ENCODE data around the gene CCDC12. TPM values are rescaled to one million over a fixed set of nuclear protein-coding genes. Genes with fewer than 3 reads are reported as not detected.
"Not testable (repeated sequence)": the region's sequence is repeated elsewhere in the genome, so short reads cannot be mapped to it uniquely, and the experiment has no call there.

CCDC12 gene
- total RNA-seq, 1 donor from 2014 or later = 25.3 TPM

DNA sequence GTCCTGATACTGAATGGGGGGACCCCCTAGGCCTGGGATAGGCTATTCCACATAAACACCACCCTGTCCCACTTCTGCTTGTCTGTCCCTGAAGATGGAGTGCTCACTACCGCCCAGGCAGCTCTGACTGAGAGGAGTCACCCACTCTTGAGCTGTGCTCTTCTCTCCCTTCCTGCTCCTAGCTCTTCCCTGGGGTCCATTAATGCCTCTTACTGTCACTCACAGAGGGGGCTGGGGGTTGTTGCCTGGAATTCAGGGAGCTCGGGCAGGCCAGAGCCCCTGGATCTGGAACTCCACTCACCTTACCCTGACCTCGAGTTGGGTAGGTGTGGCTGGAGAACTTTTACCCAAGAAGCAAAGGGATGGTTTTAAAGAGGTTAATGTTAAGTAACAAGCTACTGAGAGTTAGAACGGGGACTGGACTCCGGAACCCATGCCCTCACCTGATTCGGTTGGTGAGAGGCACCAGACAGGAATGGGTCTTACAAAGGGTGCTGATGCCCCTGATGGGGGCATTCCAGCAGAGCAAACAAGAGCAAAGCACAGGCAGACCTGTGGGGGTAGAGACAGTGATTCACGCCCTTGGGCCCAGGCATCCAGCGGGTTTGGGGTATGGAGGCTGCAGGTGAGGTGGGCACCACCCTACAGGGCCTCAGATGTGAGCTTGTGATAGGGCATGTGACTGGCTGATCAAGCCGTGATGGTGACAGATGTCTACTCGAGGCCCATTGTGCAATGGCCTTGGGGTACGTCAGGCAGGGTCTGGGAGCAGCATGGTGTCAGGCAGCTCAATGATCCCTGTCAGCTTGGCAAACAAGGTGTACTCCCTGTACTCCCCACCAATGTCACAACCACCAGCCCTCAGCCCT is 8.3 kb upstream of the CCDC12 start:
- DNase-seq (ENCODE audit: low spot score in 2 of 2) = no peak
- no peak for FAIRE-seq

DNA sequence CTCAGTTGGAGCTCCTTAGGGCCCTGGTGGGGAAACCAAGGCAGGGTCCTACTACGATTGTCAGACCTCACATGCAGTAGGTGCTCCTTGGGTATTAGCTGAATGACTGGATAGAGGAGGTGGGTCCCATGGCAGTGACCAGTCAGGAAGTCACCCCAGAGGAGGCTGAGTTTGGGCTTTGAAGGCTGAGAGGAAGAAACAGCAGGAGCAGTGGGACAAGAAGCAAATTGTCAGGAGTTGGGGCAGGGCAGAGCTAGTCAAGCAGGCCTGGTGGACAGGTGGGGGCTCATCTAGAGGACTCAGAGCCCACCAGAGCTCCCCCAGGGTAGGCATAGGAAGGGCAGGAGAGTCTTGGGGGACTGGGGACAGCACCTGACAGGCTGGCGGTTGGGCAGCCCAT is 6.0 kb upstream of the CCDC12 start:
- DNase-seq (ENCODE audit: low spot score in 2 of 2) (no peak), FAIRE-seq (no peak)

DNA sequence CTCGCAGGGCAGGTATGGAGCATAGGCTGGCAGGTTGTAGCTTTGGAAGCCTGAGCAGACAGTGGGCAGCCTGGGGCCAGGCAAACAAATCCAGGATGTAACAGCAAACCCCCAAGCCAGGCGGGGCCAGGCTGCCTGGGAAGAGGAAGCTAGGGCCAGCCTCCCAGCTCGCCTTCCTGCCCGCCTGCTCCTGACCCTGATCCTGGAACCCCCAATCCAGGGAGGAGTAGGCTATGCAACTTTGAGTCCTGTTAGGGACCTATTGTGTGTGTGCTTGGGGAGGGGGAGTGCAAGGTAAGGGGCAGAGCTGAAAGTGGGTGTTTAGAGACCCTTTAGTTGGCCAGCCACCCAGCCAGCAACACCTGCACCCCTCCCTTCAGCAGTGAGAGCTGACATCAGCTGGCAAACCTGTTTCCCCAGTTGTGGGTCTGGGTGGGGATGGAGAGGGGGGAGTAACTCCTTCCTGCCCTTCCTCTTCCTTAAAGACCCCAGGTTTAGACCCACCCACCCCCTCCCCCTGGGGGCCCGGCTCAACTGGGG is 5.5 kb upstream of the CCDC12 start:
- DNase-seq (ENCODE audit: low spot score in 2 of 2) (no peak), FAIRE-seq (no peak)

DNA sequence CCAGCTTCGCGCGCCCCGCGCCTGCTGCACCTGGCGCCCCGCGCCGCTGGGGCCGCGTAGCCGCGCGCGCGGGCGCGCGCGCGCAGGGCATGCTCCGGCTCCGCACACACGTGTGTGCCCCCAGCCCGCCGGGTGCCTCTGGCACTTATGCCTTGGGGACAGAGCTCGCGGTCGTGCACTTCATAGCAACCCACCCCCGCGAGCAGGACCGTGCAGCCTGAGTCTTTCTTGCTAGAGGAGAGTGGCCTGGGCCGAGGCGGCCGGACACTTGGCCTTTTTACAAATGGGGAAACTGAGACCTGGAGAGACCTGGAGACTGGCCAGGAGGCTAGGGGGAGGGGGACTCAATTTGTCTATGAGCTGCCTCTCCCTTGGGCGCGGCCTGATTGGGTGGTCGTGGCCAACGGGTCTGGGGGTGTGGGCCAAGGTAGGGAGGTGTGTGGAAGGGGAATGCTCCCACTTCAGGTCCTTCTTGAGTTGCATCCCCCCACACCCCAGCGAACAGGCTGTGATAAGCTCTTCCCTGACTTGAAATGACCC is 3.5 kb upstream of the CCDC12 start:
- FAIRE-seq = no peak
- DNase-seq (ENCODE audit: low spot score in 2 of 2) = no peak

DNA sequence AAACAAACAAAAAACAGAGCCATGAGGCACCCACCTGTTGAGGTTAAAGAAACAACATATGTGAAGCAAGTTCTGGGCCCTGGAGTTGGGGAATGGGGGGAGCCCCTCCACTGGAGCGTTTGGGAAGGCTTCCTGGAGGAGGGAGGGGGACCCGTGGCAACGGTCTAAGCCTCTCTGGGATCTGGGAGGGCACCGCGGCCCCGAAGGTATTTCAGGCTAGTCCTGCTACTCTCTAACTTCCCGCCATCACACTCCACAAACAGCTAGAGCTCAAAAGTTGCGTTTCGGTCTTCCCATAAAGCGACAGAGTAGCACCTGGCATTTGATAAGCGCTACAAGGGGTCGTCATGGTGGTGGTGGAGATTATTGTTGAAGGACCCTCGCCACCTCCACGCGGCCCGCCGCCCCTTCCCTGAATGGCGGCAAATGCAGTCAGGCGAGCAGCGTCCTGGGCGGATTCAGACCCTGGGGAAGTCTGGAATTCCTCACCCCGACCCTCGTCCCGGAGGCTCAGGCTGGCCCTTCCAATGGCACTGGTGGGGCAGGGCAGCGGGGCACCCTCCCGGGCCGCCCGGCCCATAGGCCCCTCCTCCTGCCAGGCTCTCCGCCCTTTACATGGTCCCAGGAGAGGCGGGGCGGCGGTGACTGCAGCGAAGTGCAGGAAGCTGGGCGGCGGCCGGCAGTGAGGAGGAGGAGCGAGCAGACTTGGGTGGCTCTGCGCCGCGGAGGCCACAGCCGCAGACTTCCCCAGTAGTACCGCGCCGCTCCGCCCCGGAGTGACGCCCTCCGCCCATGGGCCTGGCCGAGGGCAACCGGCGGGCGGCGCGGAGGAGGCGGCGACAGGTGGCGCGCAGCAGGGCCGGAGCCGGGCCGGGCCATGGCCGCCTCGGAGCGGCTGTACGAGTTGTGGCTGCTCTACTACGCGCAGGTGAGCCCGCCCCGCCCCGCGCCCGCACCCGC is 2.7 kb upstream of the CCDC12 start, which contains the start of gene NBEAL2:
TSS of gene NBEAL2 (plus strand) at position 682 of the 960 bp plus-strand sequence. CDS start at position 878, 196 bp downstream.
- FAIRE-seq (no peak), DNase-seq (ENCODE audit: low spot score in 2 of 2) (peak; percentile 86 to 92)

DNA sequence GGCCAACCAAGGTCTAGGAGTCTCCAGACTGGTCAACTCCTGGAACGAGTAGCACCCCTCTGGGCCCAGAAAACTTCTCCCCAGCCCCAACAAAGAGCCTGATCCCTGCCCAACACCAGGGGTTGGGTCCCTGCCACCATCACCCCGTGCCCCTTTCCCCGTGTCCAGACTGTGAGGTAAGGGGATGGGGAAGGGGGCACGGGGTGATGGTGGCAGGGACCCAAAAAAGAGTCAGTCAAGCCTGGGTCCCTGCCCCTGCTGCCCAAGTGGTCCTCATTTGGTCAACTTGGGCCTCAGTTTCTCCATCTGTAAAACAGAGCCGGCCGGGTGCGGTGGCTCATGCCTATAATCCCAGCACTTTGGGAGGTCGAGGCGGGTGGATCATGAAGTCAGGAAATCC is 1.8 kb upstream of the CCDC12 start:
- no peak for FAIRE-seq
- DNase-seq (ENCODE audit: low spot score in 2 of 2) = no peak

DNA sequence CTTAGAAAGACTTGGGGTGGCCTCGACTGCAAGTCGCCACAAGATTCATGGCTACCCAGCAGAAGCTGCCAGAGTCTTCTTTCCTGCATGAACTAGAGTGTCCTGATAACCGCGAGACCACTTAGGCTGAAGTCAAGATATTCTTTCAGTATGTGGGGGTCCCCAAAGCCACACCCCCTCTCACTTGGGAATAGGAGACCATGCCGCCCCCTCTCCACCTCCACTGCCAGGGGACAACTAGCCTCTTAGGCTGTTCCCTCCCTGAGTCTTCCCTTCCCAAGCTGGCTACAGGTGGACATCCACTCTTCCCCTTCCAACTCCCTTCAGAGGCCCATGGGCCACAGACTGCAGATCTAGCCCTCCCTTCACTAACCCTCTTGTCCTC is 1.3 kb upstream of the CCDC12 start:
- FAIRE-seq (no peak), DNase-seq (ENCODE audit: low spot score in 2 of 2) (no peak)

DNA sequence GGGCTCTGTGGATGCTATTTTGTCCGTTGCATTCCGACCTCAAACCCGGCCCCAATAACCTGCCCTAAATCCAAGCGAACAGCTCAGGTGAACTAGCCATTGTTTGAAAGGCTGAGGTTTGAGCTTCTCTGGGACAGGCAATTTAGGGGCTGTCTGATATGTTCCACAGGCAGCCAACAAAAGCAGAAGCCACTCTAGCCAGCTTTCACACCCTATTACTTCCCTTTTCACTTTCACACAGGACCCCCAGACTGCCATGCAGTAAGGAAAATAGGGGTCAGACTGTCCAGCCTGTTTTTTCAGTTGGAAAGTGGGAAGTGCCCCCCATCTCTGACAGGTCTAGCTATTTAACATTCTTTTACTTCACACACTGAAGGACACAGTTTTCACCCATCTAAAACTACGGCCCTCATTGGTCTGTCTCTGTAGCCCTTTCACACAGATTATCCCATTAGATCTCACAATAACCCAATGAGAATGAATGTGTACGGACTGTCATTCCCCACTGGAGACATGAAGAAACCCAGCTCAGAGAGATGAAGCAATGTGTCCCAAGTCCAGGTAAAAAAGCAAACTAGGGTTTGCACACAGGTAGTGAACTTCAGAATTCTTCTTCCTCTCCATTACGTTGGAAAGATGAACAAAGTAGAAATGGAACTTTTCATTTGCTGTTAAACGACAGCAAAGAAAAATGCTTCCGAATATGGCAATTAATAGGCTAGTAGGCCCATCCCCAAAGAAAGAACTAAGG is 1.9 kb downstream of the CCDC12 start:
- DNase-seq (ENCODE audit: low spot score in 2 of 2) (no peak), FAIRE-seq (no peak)

DNA sequence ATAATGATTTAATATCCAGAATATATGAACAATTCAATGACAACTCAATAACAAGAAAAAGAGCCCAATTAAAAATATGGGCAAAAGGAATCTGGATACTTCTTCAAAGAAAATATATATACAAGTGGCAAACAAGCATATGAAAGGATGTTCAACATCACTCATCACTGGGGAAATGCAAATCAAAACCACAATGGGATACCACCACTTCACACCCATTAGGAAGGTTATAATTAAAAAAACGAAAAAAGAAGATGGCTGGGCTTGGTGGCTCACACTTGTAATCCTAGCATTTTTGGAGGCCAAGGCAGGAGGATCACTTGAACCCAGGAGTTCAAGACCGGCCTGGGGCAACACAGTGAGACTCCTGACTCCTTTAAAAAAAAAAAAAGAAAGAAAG is 4.1 kb downstream of the CCDC12 start:
- DNase-seq (ENCODE audit: low spot score in 2 of 2) = no peak
- no peak for FAIRE-seq

DNA sequence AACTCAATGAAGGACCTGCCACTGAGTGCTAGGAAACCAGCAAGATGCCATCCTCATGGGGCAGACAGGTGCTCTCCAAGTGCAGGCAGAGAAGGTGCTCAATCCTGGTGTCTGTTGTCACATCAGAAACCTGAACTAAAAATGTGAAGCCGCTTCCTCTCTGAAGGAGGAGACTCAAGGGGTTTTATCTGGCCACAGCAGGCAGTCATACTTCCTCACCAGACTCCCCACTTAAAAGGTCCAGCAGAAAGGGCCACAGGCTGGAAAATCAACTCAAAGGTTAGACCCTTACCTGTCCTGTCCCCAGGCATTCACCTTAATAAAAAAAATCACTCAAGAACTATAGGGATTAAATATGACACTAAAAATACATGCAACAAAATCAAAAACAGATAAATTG is 4.8 kb downstream of the CCDC12 start:
- no peak for FAIRE-seq
- no peak for DNase-seq (ENCODE audit: low spot score in 2 of 2)

DNA sequence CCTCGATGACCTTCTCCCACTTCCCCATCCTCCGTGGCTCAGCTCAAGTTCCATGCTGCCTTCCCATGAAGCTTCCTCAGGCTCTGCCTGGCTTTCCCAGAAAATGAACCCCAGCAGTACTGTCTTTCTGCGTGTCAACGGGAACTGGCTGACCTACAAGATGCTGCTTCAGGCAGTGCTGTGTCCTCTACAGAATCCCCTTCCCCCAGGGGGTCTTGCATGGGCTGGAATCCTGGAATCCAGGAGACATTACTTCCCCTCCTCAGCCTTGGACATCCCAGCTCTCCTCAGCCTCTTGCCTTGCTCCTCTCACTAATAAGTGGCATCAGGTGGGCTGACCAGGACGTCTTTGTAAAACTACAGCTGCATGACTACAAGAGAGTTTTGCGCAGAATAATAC is 5.4 kb downstream of the CCDC12 start:
- DNase-seq (ENCODE audit: low spot score in 2 of 2) (no peak), FAIRE-seq (no peak)

DNA sequence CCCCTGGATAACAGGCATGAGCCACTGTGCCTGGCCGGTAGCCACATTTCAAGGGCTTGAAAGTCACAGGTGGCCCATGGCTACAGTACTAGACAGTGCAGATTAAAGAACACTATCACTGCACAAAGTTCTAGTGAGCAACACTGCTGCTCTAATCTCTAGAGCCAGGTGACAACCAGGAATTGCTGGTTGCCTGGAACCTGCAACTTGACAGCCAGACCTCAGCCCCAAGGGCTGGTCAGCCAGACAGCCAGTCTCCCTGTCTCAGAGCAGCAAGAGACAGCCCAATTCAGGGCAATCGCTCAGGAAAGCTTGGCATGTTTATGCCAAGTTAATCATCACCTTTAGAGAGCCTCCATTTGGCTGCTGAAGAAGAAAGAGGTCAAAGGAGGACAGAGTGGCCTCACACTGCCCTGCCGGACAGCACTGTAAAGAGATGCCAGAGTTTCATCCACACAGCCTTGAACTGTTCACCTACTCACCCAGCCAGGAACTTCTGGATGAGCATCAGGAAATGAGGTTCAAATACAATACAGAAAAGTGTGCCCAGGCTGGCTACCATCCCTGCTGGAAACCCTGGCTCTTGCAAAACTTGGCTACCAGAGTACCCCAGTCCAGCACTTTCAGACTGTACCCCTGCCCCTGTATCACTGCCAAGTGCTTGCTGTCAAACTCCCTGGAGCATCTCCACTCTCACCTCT is 6.0 kb downstream of the CCDC12 start:
- DNase-seq (ENCODE audit: low spot score in 2 of 2) = no peak
- FAIRE-seq = no peak

DNA sequence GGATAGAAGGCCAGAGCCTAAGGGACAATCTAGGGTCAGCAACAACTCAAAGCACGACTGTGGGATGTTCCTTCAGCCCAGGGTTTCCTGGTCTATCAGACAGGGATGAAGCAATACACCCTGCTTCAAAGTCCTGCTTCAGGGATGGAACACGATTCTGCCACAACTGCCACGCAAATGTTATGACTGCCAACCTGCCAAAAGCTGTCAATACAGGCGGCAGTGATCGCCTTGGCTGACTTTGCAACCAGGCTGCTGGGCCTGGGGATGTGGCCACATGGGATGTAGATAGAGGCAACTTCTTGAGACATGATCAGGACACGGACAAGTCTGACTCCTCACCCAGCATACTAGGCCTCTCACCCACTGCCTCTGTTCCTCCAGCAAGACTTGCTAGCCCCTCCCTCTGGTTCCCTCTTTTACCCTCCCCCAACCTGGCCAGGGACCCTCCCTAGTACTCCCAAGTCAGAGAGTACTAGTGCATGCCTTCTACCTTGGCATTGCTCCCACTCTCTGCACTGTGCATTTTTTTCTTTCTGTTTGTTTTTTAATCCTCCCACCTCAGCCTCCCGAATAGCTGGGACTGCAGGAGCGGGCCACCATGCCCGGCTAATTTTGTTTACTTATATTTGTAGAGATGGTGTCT is 7.6 kb downstream of the CCDC12 start:
- no peak for FAIRE-seq
- no peak for DNase-seq (ENCODE audit: low spot score in 2 of 2)

DNA sequence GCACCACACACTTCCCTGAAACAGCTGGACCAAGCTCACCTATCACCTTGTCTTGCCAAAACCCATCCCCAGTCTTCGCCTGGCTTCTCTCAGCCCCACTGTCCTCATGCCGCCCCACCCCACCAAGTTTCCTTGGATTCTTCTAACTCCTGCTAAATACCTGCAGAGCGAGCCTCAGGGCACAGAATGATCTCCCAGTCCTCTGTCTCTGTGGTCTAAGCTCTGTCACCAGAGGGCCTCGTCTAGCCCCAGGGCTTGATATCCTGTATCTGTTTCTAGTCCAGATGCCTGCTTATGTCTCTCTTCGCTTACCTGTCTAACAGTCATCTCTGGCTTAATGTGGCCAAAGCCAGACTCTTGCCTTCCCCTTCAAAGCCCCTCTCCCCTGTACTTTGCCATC is 9.7 kb downstream of the CCDC12 start:
- DNase-seq (ENCODE audit: low spot score in 2 of 2) (no peak), FAIRE-seq (no peak)

DNA sequence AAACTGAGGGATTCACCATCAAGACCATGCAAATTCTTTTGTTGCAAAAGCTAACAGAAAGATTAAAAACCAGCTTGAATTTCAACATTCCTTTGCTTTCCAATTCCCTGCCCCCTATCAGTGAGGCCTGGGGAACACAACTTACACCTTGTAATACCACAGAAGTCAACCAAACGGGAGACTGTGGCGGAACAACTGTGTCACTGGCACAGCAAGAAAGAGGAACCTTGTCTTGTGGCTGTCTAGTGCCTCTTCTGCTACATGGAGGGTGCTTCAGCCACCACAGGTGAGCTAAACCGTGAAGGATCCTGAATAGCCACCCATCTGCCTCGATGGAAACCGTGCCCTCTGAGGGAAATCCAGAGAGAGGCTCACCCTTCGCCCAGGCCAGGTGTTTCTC is 11.4 kb downstream of the CCDC12 start:
- DNase-seq (ENCODE audit: low spot score in 2 of 2) = no peak
- FAIRE-seq = no peak

DNA sequence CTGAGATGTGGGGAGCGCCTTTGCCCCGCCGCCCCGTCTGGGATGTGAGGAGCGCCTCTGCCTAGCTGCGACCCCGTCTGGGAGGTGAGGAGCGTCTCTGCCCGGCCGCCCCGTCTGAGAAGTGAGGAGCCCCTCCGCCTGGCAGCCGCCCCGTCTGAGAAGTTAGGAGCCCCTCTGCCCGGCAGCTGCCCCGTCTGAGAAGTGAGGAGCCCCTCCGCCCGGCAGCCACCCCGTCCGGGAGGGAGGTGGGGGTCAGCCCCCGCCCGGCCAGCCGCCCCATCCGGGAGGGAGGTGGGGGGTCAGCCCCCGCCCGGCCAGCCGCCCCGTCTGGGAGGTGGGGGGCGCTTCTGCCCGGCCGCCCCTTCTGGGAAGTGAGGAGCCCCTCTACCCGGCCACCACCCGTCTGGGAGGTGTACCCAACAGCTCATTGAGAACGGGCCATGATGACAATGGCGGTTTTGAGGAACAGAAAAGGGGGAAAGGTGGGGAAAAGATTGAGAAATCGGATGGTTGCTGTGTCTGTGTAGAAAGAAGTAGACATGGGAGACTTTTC is 12.4 kb downstream of the CCDC12 start:
- not testable (repeated sequence) for DNase-seq (ENCODE audit: low spot score in 2 of 2); FAIRE-seq

DNA sequence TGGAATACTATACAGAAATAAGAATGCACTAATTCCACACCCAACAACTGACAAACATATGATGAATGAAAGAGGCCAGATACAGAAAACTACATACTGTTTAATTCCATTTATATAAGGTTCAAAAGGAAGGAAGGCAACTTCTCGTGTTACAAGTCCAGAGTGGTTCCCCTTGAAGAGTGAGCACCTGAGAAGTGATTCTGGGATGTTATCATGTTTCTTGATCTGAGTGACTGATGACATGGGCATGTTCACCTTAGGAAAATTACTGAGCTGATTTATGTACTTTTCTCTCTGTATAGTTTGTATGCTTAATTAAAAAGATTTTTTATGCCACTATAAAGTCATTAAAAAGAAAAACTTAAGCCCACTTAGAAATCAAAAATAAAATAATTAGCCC is 13.6 kb downstream of the CCDC12 start:
- FAIRE-seq = no peak
- DNase-seq (ENCODE audit: low spot score in 2 of 2) = no peak

DNA sequence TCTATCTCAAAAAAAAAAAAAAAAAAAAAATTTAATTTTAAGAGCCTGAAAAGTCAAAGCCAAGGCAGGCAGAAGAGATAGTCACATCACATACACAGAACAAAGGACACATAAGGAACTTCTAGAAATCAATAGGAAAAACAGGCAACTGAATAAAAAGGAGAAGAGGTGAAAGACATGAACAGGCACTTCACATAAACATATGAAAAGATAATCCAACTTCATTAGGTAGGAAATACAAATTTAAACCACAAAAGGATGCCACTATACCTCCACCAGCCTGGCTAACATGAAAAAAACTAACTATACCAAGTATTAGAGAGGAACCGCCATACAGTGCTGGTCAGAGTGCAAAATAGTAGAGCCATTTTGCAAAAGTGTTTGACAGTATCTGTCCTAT is 14.1 kb downstream of the CCDC12 start:
- FAIRE-seq = no peak

DNA sequence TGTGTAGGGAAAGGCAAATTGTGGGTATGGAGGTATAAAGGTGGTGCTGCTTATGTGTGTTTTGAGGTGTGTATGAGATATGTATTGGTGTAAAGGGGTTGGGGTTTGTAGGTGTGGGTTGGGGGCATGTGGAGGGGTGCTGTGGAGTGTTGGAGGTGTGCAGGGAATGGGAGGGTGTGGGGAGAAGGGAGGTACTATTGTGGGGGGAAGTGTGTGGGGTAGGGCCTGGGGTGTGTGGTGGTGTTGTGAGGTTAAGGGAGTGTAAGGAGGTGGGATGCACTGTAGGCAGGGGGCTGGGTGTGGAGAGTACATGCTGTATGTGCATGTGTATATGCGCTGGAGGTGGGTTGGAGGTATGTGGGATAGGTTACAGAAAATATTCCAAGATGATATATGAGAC is 15.7 kb downstream of the CCDC12 start:
- FAIRE-seq (no peak), DNase-seq (ENCODE audit: low spot score in 2 of 2) (no peak)

More for the DNA sequence above, 14.1 kb downstream of the CCDC12 start:
- no peak for DNase-seq (ENCODE audit: low spot score in 2 of 2)

All from frontal cortex (tissue), 4 donors.